A673 (cell line): Measurements from ENCODE around the gene ATOH8. TPM values are rescaled to one million over a fixed set of nuclear protein-coding genes. Genes with fewer than 3 reads are reported as not detected.

Experiments
- BruUV-seq: library from RNA; stranded (reverse); fragments of 400-500 nt; replicated peaks from 2 replicates; lab custom pipeline; 2021; lab: Mats Ljungman, UMichigan
- CTCF ChIA-PET: fragments of 300-600 bp; sonication (Branson Sonifier 250); formaldehyde crosslinking; loops from one replicate; lab custom pipeline; 2022; ENCODE audit warnings: antibody characterized with exemption; lab: Charles Lee
- POLR2A ChIA-PET: fragments of 300-600 bp; sonication (Branson Sonifier 250); formaldehyde crosslinking; loops from one replicate; lab custom pipeline; 2022; ENCODE audit warnings: antibody characterized with exemption; ENCODE audit not compliant: low non-redundant PET; lab: Charles Lee
- DNase-seq: peaks from one replicate; pipeline ENCODE4 v3.0.0-alpha.2; 2015; ENCODE audit warnings: low spot score
- H3K27ac ChIP-seq: fragments of 200-600 bp; sonication (generic); 2 replicates; pipeline ENCODE4 v1.5.1; 2016; ENCODE audit warnings: mixed run types, low read depth, mild to moderate bottlenecking, mixed read lengths, antibody characterized with exemption, low read length; ENCODE audit not compliant: poor library complexity, severe bottlenecking
- H3K27me3 ChIP-seq: fragments of 200-600 bp; sonication (generic); replicated peaks from 2 replicates; pipeline ENCODE4 v1.6.1; 2017; ENCODE audit warnings: mixed run types, low read depth, mild to moderate bottlenecking, mixed read lengths, antibody characterized with exemption, low read length; ENCODE audit not compliant: insufficient read depth, poor library complexity
- H3K36me3 ChIP-seq: fragments of 200-600 bp; sonication (generic); 2 replicates; pipeline ENCODE4 v1.6.1; 2016; ENCODE audit warnings: mixed run types, mild to moderate bottlenecking, mixed read lengths, antibody characterized with exemption, low read length; ENCODE audit not compliant: insufficient read depth, poor library complexity, severe bottlenecking
- H3K4me1 ChIP-seq: fragments of 200-600 bp; sonication (generic); 2 replicates; pipeline ENCODE4 v1.6.1; 2017; ENCODE audit warnings: mixed run types, mild to moderate bottlenecking, mixed read lengths, antibody characterized with exemption, low read length; ENCODE audit not compliant: insufficient read depth, poor library complexity, severe bottlenecking
- H3K4me3 ChIP-seq: fragments of 200-600 bp; sonication (generic); 2 replicates; pipeline ENCODE4 v1.5.1; 2016; ENCODE audit warnings: low read depth, mixed run types, mild to moderate bottlenecking, mixed read lengths, low read length; ENCODE audit not compliant: poor library complexity, severe bottlenecking
- H3K9me3 ChIP-seq: fragments of 200-600 bp; sonication (generic); 2 replicates; pipeline ENCODE4 v1.6.1; 2016; ENCODE audit warnings: mixed run types, low read depth, mild to moderate bottlenecking, mixed read lengths, antibody characterized with exemption, low read length; ENCODE audit not compliant: poor library complexity, severe bottlenecking
- EZH2 ChIP-seq: fragments of 200-600 bp; sonication (generic); IDR thresholded peaks from 2 replicates; pipeline ENCODE4 v1.6.1; 2017; ENCODE audit warnings: borderline replicate concordance, low read depth, mild to moderate bottlenecking, mixed read lengths, antibody characterized with exemption, low read length; ENCODE audit not compliant: poor library complexity, severe bottlenecking
- intact Hi-C: fragments of 100-400 bp; cut with micrococcal nuclease; formaldehyde crosslinking; loops from one replicate; pipeline ENCODE4 v1.10.0; 2022; ENCODE audit not compliant: unreplicated experiment
- total RNA-seq: library from RNA; stranded (reverse); gene quantifications from 2 replicates; pipeline ENCODE4 v1.2.3, GENCODE V29; 2021
- TF ChIP-seq, protein P1 (sequence below): fragments of 300-800, 200-600 bp; sonication (generic); conservative IDR thresholded peaks from 2 replicates; pipeline ENCODE4 v1.5.1; 2017; ENCODE audit warnings: low read depth, mild to moderate bottlenecking, antibody characterized with exemption, low read length, moderate library complexity, mixed read lengths

The ATOH8 gene
- total RNA-seq, 1 experiment from 2014 or later, result 4.6 TPM

DNA sequence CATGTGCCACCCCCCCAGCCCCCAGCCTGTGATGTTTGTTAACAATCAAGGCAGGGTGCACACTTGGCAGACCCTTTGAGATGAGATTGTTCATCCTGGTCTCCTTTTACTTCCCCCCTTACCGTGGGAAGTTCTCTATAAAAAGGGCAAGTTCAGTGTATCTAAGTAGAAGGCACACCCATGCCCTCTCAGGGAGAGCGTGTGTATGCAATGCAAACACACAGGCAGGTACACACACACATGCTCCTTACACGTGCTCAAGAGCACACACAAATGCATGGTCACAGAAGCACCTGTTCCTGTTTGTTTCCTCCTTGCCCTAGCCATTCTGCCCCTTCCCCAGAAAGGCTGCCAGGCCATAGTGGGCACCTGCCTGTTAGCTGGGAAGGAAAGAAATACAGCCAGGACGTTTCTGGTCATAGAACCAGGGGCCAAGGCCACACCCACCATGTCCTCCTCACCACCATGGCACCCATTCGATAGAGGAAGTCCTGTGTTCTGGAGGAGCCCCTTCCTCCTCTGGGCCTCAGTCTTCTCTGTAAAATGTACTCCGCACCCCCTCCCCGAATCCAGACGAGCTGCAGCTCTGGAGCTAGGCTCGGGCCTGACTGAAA is 3.1 kb downstream of the ATOH8 start:
- POLR2A ChIA-PET, result no interaction called here
- CTCF ChIA-PET, result no interaction called here
- DNase-seq, result no peak
- no TSS peak for BruUV-seq
- no peak for TF ChIP-seq EZH2
- TF ChIP-seq, protein P1, sequence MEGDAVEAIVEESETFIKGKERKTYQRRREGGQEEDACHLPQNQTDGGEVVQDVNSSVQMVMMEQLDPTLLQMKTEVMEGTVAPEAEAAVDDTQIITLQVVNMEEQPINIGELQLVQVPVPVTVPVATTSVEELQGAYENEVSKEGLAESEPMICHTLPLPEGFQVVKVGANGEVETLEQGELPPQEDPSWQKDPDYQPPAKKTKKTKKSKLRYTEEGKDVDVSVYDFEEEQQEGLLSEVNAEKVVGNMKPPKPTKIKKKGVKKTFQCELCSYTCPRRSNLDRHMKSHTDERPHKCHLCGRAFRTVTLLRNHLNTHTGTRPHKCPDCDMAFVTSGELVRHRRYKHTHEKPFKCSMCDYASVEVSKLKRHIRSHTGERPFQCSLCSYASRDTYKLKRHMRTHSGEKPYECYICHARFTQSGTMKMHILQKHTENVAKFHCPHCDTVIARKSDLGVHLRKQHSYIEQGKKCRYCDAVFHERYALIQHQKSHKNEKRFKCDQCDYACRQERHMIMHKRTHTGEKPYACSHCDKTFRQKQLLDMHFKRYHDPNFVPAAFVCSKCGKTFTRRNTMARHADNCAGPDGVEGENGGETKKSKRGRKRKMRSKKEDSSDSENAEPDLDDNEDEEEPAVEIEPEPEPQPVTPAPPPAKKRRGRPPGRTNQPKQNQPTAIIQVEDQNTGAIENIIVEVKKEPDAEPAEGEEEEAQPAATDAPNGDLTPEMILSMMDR, result no peak
- H3K4me3 ChIP-seq, result no peak overlapping the region
- no peaks in the 10 kb centered on the region for H3K9me3 ChIP-seq
- H3K36me3 ChIP-seq, result no peaks in the 10 kb centered on the region
- no peak overlapping the region for H3K27ac ChIP-seq
- intact Hi-C loops, result no loop called here
- H3K27me3 ChIP-seq, result no peaks in the 10 kb centered on the region
- peaks cover 20% of the 10 kb centered on the region for H3K4me1 ChIP-seq

DNA sequence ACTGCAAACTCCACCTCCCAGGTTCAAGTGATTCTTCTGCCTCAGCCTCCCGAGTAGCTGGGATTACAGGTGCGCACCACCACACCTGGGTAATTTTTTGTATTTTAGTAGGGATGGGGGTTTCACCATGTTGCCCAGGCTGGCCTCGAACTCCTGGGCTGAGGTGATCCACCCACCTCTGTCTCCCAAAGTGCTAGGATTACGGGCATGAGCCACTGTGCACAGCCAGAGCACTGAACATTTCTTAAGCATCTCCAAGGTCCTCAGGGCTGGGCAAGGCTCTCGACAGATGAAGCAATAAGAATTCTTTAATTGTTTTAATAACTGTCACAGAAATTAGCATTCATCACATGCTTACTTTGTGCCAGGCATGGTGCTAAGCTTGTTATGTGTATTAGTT is 4.1 kb downstream of the ATOH8 start:
- intact Hi-C loops, result no loop called here
- H3K27ac ChIP-seq, result no peak overlapping the region
- POLR2A ChIA-PET, result no interaction called here
- no peaks in the 10 kb centered on the region for H3K9me3 ChIP-seq
- CTCF ChIA-PET, result no interaction called here
- peaks cover 20% of the 10 kb centered on the region for H3K4me1 ChIP-seq
- no peak overlapping the region for H3K4me3 ChIP-seq
- H3K36me3 ChIP-seq, result no peaks in the 10 kb centered on the region
- TF ChIP-seq EZH2, result no peak
- TF ChIP-seq, protein P1, result no peak
- no peak for DNase-seq
- no peaks in the 10 kb centered on the region for H3K27me3 ChIP-seq
- BruUV-seq, result no TSS peak

- ChIA-PET POLR2A (no interaction called here), CTCF (no interaction called here)
- Histone ChIP-seq H3K36me3 (no peaks in the 10 kb centered on the region), H3K9me3 (no peaks in the 10 kb centered on the region), H3K27ac (no peak overlapping the region), H3K4me3 (no peak overlapping the region), H3K27me3 (no peaks in the 10 kb centered on the region), H3K4me1 (peaks cover 16% of the 10 kb centered on the region)
- intact Hi-C loops, result no loop called here
- BruUV-seq, result no TSS peak
- DNase-seq, result no peak
- TF ChIP-seq, protein P1, result no peak
Measured at GRCh38 chr2:85758361-85759256, 4.8 kb downstream of the ATOH8 start.
